Body of pancreas (tissue), 4 donors: ENCODE data around the gene NUDT14. TPM values are rescaled to one million over a fixed set of nuclear protein-coding genes. Genes with fewer than 3 reads are reported as not detected.

Source experiments
- ATAC-seq: fragments of 150-250 bp; one replicate; pipeline ENCODE4 v1.9.1; 2016
- DNase-seq, 4 donors: peaks; one replicate each; pipeline ENCODE4 v3.0.0-alpha.2; 2019
- H3K27ac ChIP-seq, 4 donors: fragments of 200-600 bp; sonication (generic); 1 replicate in 3 of 4; 2 replicates in 1 of 4; pipeline versions ENCODE4 v1.5.1 to v1.6.1; 2016 to 2019; ENCODE audit warnings: mild to moderate bottlenecking in 1 of 4, mixed read lengths in 1 of 4, moderate library complexity in 1 of 4
- H3K27me3 ChIP-seq, 2 donors: fragments of 200-600 bp; sonication (generic); one replicate each; pipeline ENCODE4 v1.6.0; 2016; ENCODE audit warnings: mild to moderate bottlenecking in 1 of 2
- H3K36me3 ChIP-seq, 2 donors: fragments of 200-600 bp; sonication (generic); replicated peaks in 1 of 2; 2 replicates each; pipeline ENCODE4 v1.5.1; 2016; ENCODE audit warnings: low read depth in 2 of 2; ENCODE audit not compliant: insufficient read depth in 1 of 2
- H3K4me1 ChIP-seq: fragments of 200-600 bp; sonication (generic); one replicate; pipeline ENCODE4 v1.6.0; 2016
- H3K4me3 ChIP-seq, 2 donors: fragments of 200-600 bp; sonication (generic); 1 replicate in 1 of 2; 2 replicates in 1 of 2; pipeline ENCODE4 v1.5.1; 2016 to 2019
- H3K9me3 ChIP-seq, 3 donors: fragments of 200-600 bp; sonication (generic); 1 replicate in 2 of 3; 2 replicates in 1 of 3; pipeline ENCODE4 v1.5.1; 2016
- CTCF ChIP-seq, 7 experiments: fragments of 450-650 bp in 4 of 7; fragments of 200-600 bp in 3 of 7; sonication (generic) in 3 of 7; IDR thresholded peaks; one replicate each; pipeline ENCODE4 v1.5.1; 2016 to 2019; ENCODE audit warnings: antibody characterized with exemption in 7 of 7
- POLR2A ChIP-seq, 3 donors: fragments of 450-650 bp; IDR thresholded peaks; one replicate each; pipeline ENCODE4 v1.6.1; 2016; ENCODE audit warnings: antibody characterized with exemption in 3 of 3, mild to moderate bottlenecking in 2 of 3
- WGBS, 2 donors: methylation state at CpG; one replicate each; pipeline ENCODE4 v1.1.5; 2017; 5-methylcytosine and 5-hydroxymethylcytosine counted together
- intact Hi-C: fragments of 100-400 bp; cut with DNase I; formaldehyde crosslinking; loops from one replicate; pipeline ENCODE4 v1.15.1; 2023
- total RNA-seq, 2 donors: library from RNA; depleted of rRNA; stranded (reverse); fragments of >200 nt; gene quantifications; one replicate each; pipeline ENCODE4 v1.1.0, GENCODE V29; 2016

Gene NUDT14
- total RNA-seq, 2 donors from 2014 or later = 28.8 to 66.9 TPM

- no peaks in the 10 kb centered on the region for H3K27me3 ChIP-seq
Observed at GRCh38 chr14:105137481-105138020, 43.6 kb downstream of the NUDT14 start.

DNA sequence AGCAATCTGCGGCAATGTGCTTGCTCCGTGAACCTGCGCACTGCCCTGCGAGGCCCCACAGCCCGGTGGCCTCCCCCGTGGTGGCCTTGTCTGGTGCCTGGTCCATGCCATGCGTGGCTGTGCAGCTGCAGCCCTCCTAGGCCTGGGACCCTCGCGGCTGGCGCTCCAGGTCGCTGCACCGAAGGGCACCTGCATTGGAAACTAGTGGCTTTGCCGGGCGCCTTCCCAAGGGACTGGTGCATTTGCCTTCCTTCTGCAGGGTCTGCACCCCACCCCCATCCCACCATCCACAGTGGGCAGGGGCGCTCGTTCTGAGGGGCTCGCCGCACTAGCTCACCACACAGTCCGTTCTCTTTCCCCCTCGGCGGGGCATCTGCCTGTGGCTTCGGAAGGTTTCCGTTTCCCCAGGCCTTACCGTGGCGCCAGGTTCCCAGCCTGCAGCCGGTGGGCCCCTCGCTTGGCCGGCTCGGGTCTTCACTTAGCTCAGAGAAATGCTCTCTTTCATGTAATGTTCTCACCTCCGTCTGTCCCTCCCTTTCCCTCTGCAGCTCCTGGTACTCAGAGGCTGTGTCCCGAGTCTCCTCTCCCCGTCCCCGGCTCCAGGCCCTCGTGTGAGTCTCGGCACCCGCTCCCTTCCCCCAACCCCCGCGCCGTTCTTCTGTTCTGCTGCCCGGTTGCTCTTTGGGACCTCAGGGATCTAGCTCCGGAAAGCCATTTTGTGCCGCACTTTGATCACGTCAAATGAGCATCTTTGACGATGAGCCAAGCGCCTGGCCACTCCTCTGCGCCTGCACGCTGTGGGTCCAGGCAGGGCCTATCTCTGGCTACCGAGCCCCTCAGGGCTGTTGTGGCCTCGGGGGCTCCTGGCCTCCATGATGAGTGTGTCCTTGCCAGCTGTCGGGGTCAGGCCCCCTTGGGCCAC lies 44.5 kb downstream of the NUDT14 start:
- intact Hi-C loops = no loop called here
- H3K27me3 ChIP-seq = no peaks in the 10 kb centered on the region
- no peaks in the 10 kb centered on the region for H3K4me1 ChIP-seq
- H3K36me3 ChIP-seq = no peaks in the 10 kb centered on the region
- WGBS, 2 donors = 86% methylated on average over 41 to 46 of the region's 50 CpGs
- no peak for ATAC-seq
- TF ChIP-seq POLR2A (IDR thresholded peaks at IDR 0.05) (no peak), CTCF (IDR thresholded peaks at IDR 0.05) (no peak)
- H3K4me3 ChIP-seq = no peak overlapping the region
- H3K27ac ChIP-seq = no peak overlapping the region
- no peak for DNase-seq
- H3K9me3 ChIP-seq = peaks cover 0 to 15% (median 0%) of the 10 kb centered on the region in 3 donors

More at GRCh38 chr14:105137481-105138020, 43.6 kb downstream of the NUDT14 start:
- WGBS, 2 donors = 76 to 81% methylated on average over 13 to 14 of the region's 14 CpGs
- H3K27ac ChIP-seq = no peak overlapping the region
- TF ChIP-seq CTCF (IDR thresholded peaks at IDR 0.05) (no peak), POLR2A (IDR thresholded peaks at IDR 0.05) (no peak)
- H3K9me3 ChIP-seq = peaks cover 0 to 11% (median 0%) of the 10 kb centered on the region in 3 donors
- DNase-seq (no peak), ATAC-seq (no peak)
- no peaks in the 10 kb centered on the region for H3K36me3 ChIP-seq
- intact Hi-C loops = no loop called here
- no peaks in the 10 kb centered on the region for H3K4me1 ChIP-seq
- H3K4me3 ChIP-seq = no peak overlapping the region

DNA sequence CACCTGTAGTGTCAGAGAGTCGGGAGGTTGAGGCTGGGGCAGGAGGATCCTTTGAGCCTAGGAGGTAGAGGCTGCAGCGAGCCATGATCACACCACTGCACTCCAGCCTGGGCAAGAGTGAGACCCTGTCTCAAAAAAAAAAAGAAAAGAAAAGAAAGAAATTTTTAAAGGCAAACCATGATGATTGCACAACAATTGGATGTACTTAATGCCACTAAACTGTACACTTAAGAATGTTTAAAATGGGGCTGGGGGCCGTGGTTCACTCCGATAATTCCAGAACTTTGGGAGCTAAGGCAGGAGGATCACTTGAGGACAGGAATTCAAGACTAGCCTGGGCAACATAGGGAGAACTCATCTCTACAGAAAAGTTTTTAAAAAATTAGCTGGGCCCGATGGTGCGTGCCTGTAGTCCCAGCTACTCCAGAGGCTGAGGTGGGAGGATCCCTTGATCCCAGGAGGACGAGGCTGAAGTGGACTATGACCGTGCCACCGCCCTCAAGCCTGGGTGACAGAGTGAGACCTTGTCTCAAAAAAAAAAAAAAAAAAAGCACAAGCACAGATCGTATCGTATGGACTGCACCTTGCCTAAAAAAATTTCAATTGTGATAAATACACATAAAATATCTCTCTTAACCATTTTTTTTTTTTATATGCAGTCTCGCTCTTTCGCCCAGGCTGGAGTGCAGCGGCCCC lies 45.3 kb downstream of the NUDT14 start:
- intact Hi-C loops = no loop called here
- DNase-seq = no peak
- ATAC-seq = no peak
- Histone ChIP-seq H3K36me3 (no peaks in the 10 kb centered on the region), H3K4me3 (no peak overlapping the region), H3K9me3 (peaks cover 0 to 15% (median 0%) of the 10 kb centered on the region in 3 donors), H3K27ac (no peak overlapping the region), H3K4me1 (no peaks in the 10 kb centered on the region), H3K27me3 (no peaks in the 10 kb centered on the region)
- TF ChIP-seq POLR2A (IDR thresholded peaks at IDR 0.05) (no peak), CTCF (IDR thresholded peaks at IDR 0.05) (no peak)
- WGBS, 2 donors = 86 to 89% methylated on average over 14 of the region's 14 CpGs

- 27 to 37% methylated on average over 4 of the region's 4 CpGs for WGBS, 2 donors
- DNase-seq (no peak), ATAC-seq (no peak)
- no peaks in the 10 kb centered on the region for H3K4me1 ChIP-seq
- no peaks in the 10 kb centered on the region for H3K27me3 ChIP-seq
- TF ChIP-seq CTCF (IDR thresholded peaks at IDR 0.05) (no peak), POLR2A (IDR thresholded peaks at IDR 0.05) (no peak)
- H3K27ac ChIP-seq = no peak overlapping the region
- intact Hi-C loops = no loop called here
- no peak overlapping the region for H3K4me3 ChIP-seq
- H3K9me3 ChIP-seq = peaks cover 0 to 3% (median 0%) of the 10 kb centered on the region in 3 donors
- no peaks in the 10 kb centered on the region for H3K36me3 ChIP-seq
Observed at GRCh38 chr14:105132921-105133654, 48.0 kb downstream of the NUDT14 start.
